H1 (cell line): ENCODE measurements around the gene OTUD4. TPM values are rescaled to one million over a fixed set of nuclear protein-coding genes. Genes with fewer than 3 reads are reported as not detected.

Experiments used
- CTCF ChIA-PET: fragments of 300-600 bp; sonication (Branson Sonifier 250); formaldehyde crosslinking; loops from one replicate; lab custom pipeline; 2021; ENCODE audit not compliant: partially characterized antibody; lab: Charles Lee
- POLR2A ChIA-PET: fragments of 300-600 bp; sonication (Branson Sonifier 250); formaldehyde crosslinking; loops from one replicate; lab custom pipeline; 2021; ENCODE audit warnings: inconsistent platforms; ENCODE audit not compliant: partially characterized antibody; lab: Charles Lee
- DNase-seq, 2 experiments: peaks; one replicate each; pipeline versions ENCODE4 v3.0.0 to v3.0.0-alpha.2; 2010 to 2022; ENCODE audit warnings: low spot score in 2 of 2, low read depth in 1 of 2, mixed read lengths in 1 of 2
- FAIRE-seq: peaks from 2 replicates; lab custom pipeline; 2011; peaks lifted over from hg19 to GRCh38; lab: Jason Lieb, UNC
- H2AFZ ChIP-seq: 2 replicates; pipeline ENCODE4 v1.8.1; 2012; ENCODE audit warnings: low read length, inconsistent platforms
- H2AK5ac ChIP-seq: 2 replicates; pipeline ENCODE4 v1.6.1; 2013; ENCODE audit warnings: low read depth, low read length
- H2BK120ac ChIP-seq: replicated peaks from 2 replicates; pipeline ENCODE3; 2013; ENCODE audit warnings: low read depth, low read length, inconsistent platforms
- H2BK12ac ChIP-seq: 2 replicates; pipeline ENCODE4 v1.6.1; 2013; ENCODE audit warnings: low read depth, low read length
- H2BK15ac ChIP-seq: 2 replicates; pipeline ENCODE4 v1.6.1; 2013; ENCODE audit warnings: low read length
- H2BK20ac ChIP-seq: 2 replicates; pipeline ENCODE4 v1.6.1; 2013; ENCODE audit warnings: low read length
- H2BK5ac ChIP-seq: 2 replicates; pipeline ENCODE4 v1.6.1; 2013; ENCODE audit warnings: low read depth, low read length
- H3K14ac ChIP-seq: 2 replicates; pipeline ENCODE4 v1.6.1; 2013; ENCODE audit warnings: inconsistent platforms; ENCODE audit not compliant: insufficient read length
- H3K18ac ChIP-seq: 2 replicates; pipeline ENCODE4 v1.6.1; 2013; ENCODE audit warnings: low read length; ENCODE audit errors: extremely low read depth
- H3K23ac ChIP-seq: 2 replicates; pipeline ENCODE4 v1.6.1; 2013; ENCODE audit warnings: inconsistent platforms; ENCODE audit not compliant: insufficient read length
- H3K23me2 ChIP-seq: 2 replicates; pipeline ENCODE4 v1.6.1; 2013; ENCODE audit warnings: low read depth, low read length
- H3K27ac ChIP-seq: 2 replicates; pipeline ENCODE4 v1.6.1; 2011; ENCODE audit warnings: low read depth, low read length, inconsistent platforms
- H3K27me3 ChIP-seq, 4 experiments: replicated peaks in 1 of 4; 1 replicate in 1 of 4; 2 replicates in 3 of 4; pipeline versions ENCODE4 v1.6.1 to v1.8.1; 2011 to 2013; ENCODE audit warnings: low read length in 3 of 4, mild to moderate bottlenecking in 3 of 4, inconsistent platforms in 2 of 4, mixed read lengths in 2 of 4, moderate library complexity in 1 of 4; ENCODE audit not compliant: control insufficient read depth in 3 of 4, insufficient read depth in 3 of 4; ENCODE audit errors: extremely low read depth in 1 of 4
- H3K36me3 ChIP-seq, 4 experiments: 2 replicates each; pipeline versions ENCODE4 v1.6.1 to v1.8.1; 2011 to 2013; ENCODE audit warnings: mild to moderate bottlenecking in 4 of 4, low read length in 3 of 4, moderate library complexity in 2 of 4, control low read depth in 1 of 4, inconsistent platforms in 1 of 4; ENCODE audit not compliant: insufficient read depth in 4 of 4, control insufficient read depth in 2 of 4
- H3K4ac ChIP-seq: replicated peaks from 2 replicates; pipeline ENCODE3; 2013; ENCODE audit warnings: low read length, low read depth, mixed read lengths, inconsistent platforms; ENCODE audit not compliant: insufficient read length
- H3K4me1 ChIP-seq, 4 experiments: replicated peaks in 1 of 4; 1 replicate in 1 of 4; 2 replicates in 3 of 4; pipeline versions ENCODE4 v1.6.1 to v1.8.1; 2011 to 2013; ENCODE audit warnings: low read length in 3 of 4, inconsistent platforms in 2 of 4, mixed read lengths in 1 of 4; ENCODE audit not compliant: insufficient read depth in 4 of 4, control insufficient read depth in 3 of 4
- H3K4me2 ChIP-seq, 2 experiments: 2 replicates each; pipeline versions ENCODE4 v1.6.1 to v1.8.1; 2011 to 2013; ENCODE audit warnings: low read depth in 2 of 2, low read length in 2 of 2, control low read depth in 1 of 2, inconsistent platforms in 1 of 2, mild to moderate bottlenecking in 1 of 2; ENCODE audit not compliant: insufficient read depth in 1 of 2
- H3K4me3 ChIP-seq, 4 experiments: fragments of 200-600, 300-600 bp in 1 of 4; sonication (generic), shearing (Covaris generic), sonication (Bioruptor Twin) in 1 of 4; 2 replicates each; pipeline versions ENCODE4 v1.5.1 to v1.8.1; 2011 to 2016; ENCODE audit warnings: low read length in 4 of 4, low read depth in 3 of 4, control low read depth in 2 of 4, inconsistent platforms in 2 of 4, mild to moderate bottlenecking in 2 of 4, mixed read lengths in 1 of 4, moderate library complexity in 1 of 4; ENCODE audit not compliant: insufficient read depth in 2 of 4; ENCODE audit errors: extremely low read depth in 1 of 4
- H3K56ac ChIP-seq: replicated peaks from 2 replicates; pipeline ENCODE3; 2013; ENCODE audit warnings: low read depth, mild to moderate bottlenecking, mixed read lengths, low read length, inconsistent platforms; ENCODE audit not compliant: insufficient read length
- H3K79me1 ChIP-seq: 2 replicates; pipeline ENCODE4 v1.6.1; 2013; ENCODE audit warnings: low read depth, low read length, control low read depth
- H3K79me2 ChIP-seq, 2 experiments: 2 replicates each; pipeline versions ENCODE4 v1.6.1 to v1.8.1; 2012 to 2013; ENCODE audit warnings: low read length in 2 of 2, mild to moderate bottlenecking in 2 of 2, inconsistent platforms in 1 of 2; ENCODE audit not compliant: insufficient read depth in 2 of 2, control insufficient read depth in 1 of 2
- H3K9ac ChIP-seq, 4 experiments: replicated peaks in 1 of 4; 1 replicate in 1 of 4; 2 replicates in 3 of 4; pipeline versions ENCODE4 v1.6.1 to v1.8.1; 2011 to 2013; ENCODE audit warnings: low read depth in 3 of 4, low read length in 3 of 4, control low read depth in 2 of 4, mild to moderate bottlenecking in 2 of 4, moderate library complexity in 2 of 4, inconsistent platforms in 1 of 4; ENCODE audit errors: extremely low read depth in 1 of 4
- H3K9me3 ChIP-seq, 2 experiments: 2 replicates each; pipeline versions ENCODE4 v1.6.1 to v1.8.1; 2012 to 2013; ENCODE audit warnings: mild to moderate bottlenecking in 2 of 2, moderate library complexity in 2 of 2, control low read depth in 1 of 2, inconsistent platforms in 1 of 2, low read depth in 1 of 2, low read length in 1 of 2, mixed read lengths in 1 of 2; ENCODE audit not compliant: insufficient read depth in 2 of 2
- H4K20me1 ChIP-seq, 2 experiments: replicated peaks in 1 of 2; 2 replicates each; pipeline versions ENCODE3 to v1.8.1; 2011 to 2013; ENCODE audit warnings: inconsistent platforms in 2 of 2, low read length in 2 of 2, mild to moderate bottlenecking in 1 of 2; ENCODE audit not compliant: insufficient read depth in 2 of 2, control insufficient read depth in 1 of 2
- H4K5ac ChIP-seq: 2 replicates; pipeline ENCODE4 v1.6.1; 2013; ENCODE audit warnings: low read length, low read depth, mixed read lengths, inconsistent platforms; ENCODE audit not compliant: insufficient read length
- H4K8ac ChIP-seq: 2 replicates; pipeline ENCODE4 v1.8.0; 2013; ENCODE audit warnings: mild to moderate bottlenecking, moderate library complexity, low read length, inconsistent platforms; ENCODE audit not compliant: insufficient read depth; ENCODE audit errors: extremely low read depth
- H4K91ac ChIP-seq: replicated peaks from 2 replicates; pipeline ENCODE3; 2013; ENCODE audit warnings: low read length, mixed read lengths, inconsistent platforms; ENCODE audit not compliant: insufficient read length
- ASH2L ChIP-seq: fragments of 200-600, 300-600 bp; sonication (generic); IDR thresholded peaks from one replicate; pipeline ENCODE4 v1.7.1; 2017; ENCODE audit warnings: low read length
- CBX5 ChIP-seq: fragments of 300-800, 300-1000 bp; sonication (generic); IDR thresholded peaks from 2 replicates; pipeline ENCODE4 v1.7.1; 2016; ENCODE audit warnings: antibody characterized with exemption, low read length, low read depth
- GTF2F1 ChIP-seq: IDR thresholded peaks from 2 replicates; pipeline ENCODE4 v1.6.1; 2012; ENCODE audit warnings: low read depth, low read length, improper control_type of control experiment, borderline replicate concordance
- JUN ChIP-seq: IDR thresholded peaks from 2 replicates; pipeline ENCODE4 v1.6.1; 2011; ENCODE audit warnings: low read depth, mild to moderate bottlenecking, improper control_type of control experiment, low read length
- KDM5A ChIP-seq: fragments of 200-600 bp; IDR thresholded peaks from 2 replicates; pipeline ENCODE4 v1.7.1; 2012; ENCODE audit warnings: mild to moderate bottlenecking, low read length, inconsistent platforms, mixed read lengths
- RNF2 ChIP-seq: fragments of 200-900, 300-1000 bp; sonication (generic); IDR thresholded peaks from 2 replicates; pipeline ENCODE4 v1.7.1; 2016; ENCODE audit warnings: borderline replicate concordance, low read depth, mild to moderate bottlenecking, antibody characterized with exemption, low read length; ENCODE audit not compliant: poor library complexity, severe bottlenecking; ENCODE audit errors: missing control alignments
- SIN3A ChIP-seq, 2 experiments: IDR thresholded peaks in 1 of 2; conservative IDR thresholded peaks in 1 of 2; 2 replicates each; pipeline ENCODE4 v1.6.1; 2011 to 2012; ENCODE audit warnings: low read length in 2 of 2, improper control_type of control experiment in 1 of 2, low read depth in 1 of 2, mild to moderate bottlenecking in 1 of 2
- SP2 ChIP-seq: IDR thresholded peaks from 2 replicates; pipeline ENCODE4 v1.6.1; 2012; ENCODE audit warnings: mild to moderate bottlenecking, low read length, inconsistent platforms
- TEAD4 ChIP-seq: IDR thresholded peaks from 2 replicates; pipeline ENCODE4 v1.6.1; 2012; ENCODE audit warnings: low read depth, low read length, inconsistent platforms, mixed read lengths
- USF2 ChIP-seq: IDR thresholded peaks from 2 replicates; pipeline ENCODE4 v1.6.1; 2011; ENCODE audit warnings: low read length, improper control_type of control experiment
- WGBS, 2 experiments: shearing (Covaris generic) in 1 of 2; methylation state at CpG; one replicate each; pipeline versions ENCODE4 v1.1.6 to v1.1.7; 2013 to 2015; ENCODE audit warnings: low lambda C conversion rate in 2 of 2, mixed read lengths in 2 of 2, inconsistent platforms in 1 of 2, low coverage in 1 of 2, missing lambda C conversion rate in 1 of 2; ENCODE audit not compliant: insufficient replicate concordance in 2 of 2, insufficient coverage in 1 of 2, insufficient read length in 1 of 2; ENCODE audit errors: extremely low coverage in 1 of 2, missing lambda C conversion rate in 1 of 2; 5-methylcytosine and 5-hydroxymethylcytosine counted together
- polyA plus RNA-seq, 7 experiments: library from polyadenylated mRNA; depleted of rRNA in 3 of 7; stranded (reverse) in 5 of 7; unstranded in 2 of 7; fragments of >200 nt in 5 of 7; fragments of 200-250 nt in 2 of 7; gene quantifications; 1 replicate in 5 of 7; 2 replicates in 1 of 7; 4 replicates in 1 of 7; pipeline versions ENCODE4 v1.2.1 to v1.2.3, GENCODE V29; 2011 to 2013; ENCODE audit warnings: missing spikeins in 2 of 7, mixed read lengths in 2 of 7
- total RNA-seq: library from RNA; stranded (reverse); fragmentation: NEBNext Ultra II Directional; extraction: Animal tissue kit (Norgen Biotek cat#: 25700); gene quantifications from 2 replicates; pipeline ENCODE4 v1.2.1, GENCODE V29; 2021

The OTUD4 gene
- total and polyA plus RNA-seq, 2 of the 8 experiments (the other 6 are each of a cell fraction or from before 2014, with no cell fraction given): 17.4 to 57.0 TPM

DNA sequence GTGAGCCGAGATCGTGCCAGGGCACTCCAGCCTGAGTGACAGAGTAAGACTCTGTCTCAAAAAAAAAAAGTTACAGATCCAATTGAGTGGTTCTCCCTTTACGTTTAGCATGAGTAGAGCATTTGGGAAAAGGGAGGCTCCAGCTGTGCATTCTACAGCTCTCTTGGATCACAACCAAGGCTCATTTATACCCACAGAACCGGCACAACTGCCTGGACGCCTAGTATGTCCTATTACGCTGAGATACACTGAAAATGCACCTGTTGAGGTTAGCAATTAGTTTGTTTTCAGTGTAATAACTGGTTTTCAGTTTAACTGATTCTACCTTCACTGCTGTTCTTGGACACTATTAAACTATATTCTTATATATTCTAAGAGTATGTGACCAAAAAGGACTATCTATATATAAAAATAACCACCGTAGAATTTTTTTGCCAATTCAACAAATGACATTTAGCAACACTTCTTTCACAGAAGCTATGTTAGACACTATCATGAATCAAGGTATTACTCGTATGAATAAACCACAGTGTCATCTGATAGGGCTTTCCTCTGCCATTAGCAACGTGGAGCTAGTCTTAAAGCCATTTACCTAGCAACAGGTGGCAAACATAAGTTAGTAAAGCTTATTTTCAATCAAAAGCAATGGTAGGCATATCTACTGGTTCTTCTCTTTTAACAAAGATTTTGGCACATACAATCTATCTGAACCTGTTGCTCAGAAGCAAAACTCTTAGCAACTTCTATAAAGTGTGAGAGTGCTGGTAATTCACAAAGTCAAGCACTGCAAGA, 3.6 kb downstream of the OTUD4 start:
- no peak overlapping the region for H2BK12ac ChIP-seq
- no peak overlapping the region; a peak in 1 of 4 replicates for H3K4me2 ChIP-seq
- no peak overlapping the region for H3K14ac ChIP-seq
- H2BK5ac ChIP-seq: no peak overlapping the region
- CTCF ChIA-PET: interaction anchor here (0.6 to 1.8 kb wide), 6 partner anchors 12 to 1511 kb away, joined by 3 to 5 read pairs (median 4); no protein-coding TSS in a partner anchor
- H3K27ac ChIP-seq: no peak overlapping the region
- H3K4ac ChIP-seq: no peak overlapping the region
- no peak for DNase-seq
- H3K4me1 ChIP-seq: peaks cover 0 to 3% (median 1%) of the 10 kb centered on the region in 4 experiments; a peak in 4 of 7 replicates
- H2BK15ac ChIP-seq: no peak overlapping the region; the same call in 1 of the 2 replicates
- H2AFZ ChIP-seq: no peak overlapping the region
- no peak overlapping the region for H2BK20ac ChIP-seq
- H3K9me3 ChIP-seq: no peaks in the 10 kb centered on the region
- no peak overlapping the region for H3K9ac ChIP-seq
- peaks cover 0 to 17% (median 3%) of the 10 kb centered on the region in 4 experiments; a peak in 2 of 8 replicates for H3K36me3 ChIP-seq
- H3K27me3 ChIP-seq: no peaks in the 10 kb centered on the region
- peaks cover 2% of the 10 kb centered on the region; the same call in 1 of the 2 replicates for H3K79me1 ChIP-seq
- no peak for FAIRE-seq
- peaks cover 12% of the 10 kb centered on the region for H3K23me2 ChIP-seq
- H3K23ac ChIP-seq: no peak overlapping the region
- no peak overlapping the region for H2AK5ac ChIP-seq
- 85% methylated on average over 9 of the region's 9 CpGs; no CpG with 5 or more reads in 1 of the 2 experiments for WGBS, 2 experiments
- H4K91ac ChIP-seq: no peak overlapping the region
- H3K18ac ChIP-seq: no peak overlapping the region
- H4K20me1 ChIP-seq: peaks cover 4 to 8% of the 10 kb centered on the region in 2 experiments
- POLR2A ChIA-PET: interaction anchor here (1.6 to 1.7 kb wide), 2 partner anchors 13 to 78 kb away, joined by 3 to 10 read pairs; partner anchors contain the start of genes ABCE1 and ANAPC10
- H2BK120ac ChIP-seq: no peak overlapping the region
- H4K5ac ChIP-seq: no peak overlapping the region
- H4K8ac ChIP-seq: no peak overlapping the region
- H3K4me3 ChIP-seq: 0 out of 8 replicates have a peak overlapping the region, but pooled peaks of 1 of the 4 experiments have one; percentile 82
- H3K79me2 ChIP-seq: peaks cover 17 to 75% of the 10 kb centered on the region in 2 experiments
- no peak overlapping the region for H3K56ac ChIP-seq
- no peak for TF ChIP-seq RNF2
- no peak for TF ChIP-seq JUN
- TF ChIP-seq USF2: no peak
- no peak for TF ChIP-seq KDM5A
- TF ChIP-seq SP2: no peak
- TF ChIP-seq TEAD4: no peak
- no peak for TF ChIP-seq CBX5
- no peak for TF ChIP-seq SIN3A (conservative IDR thresholded peaks at IDR 0.05 in 1 of 2, IDR thresholded peaks at IDR 0.05 in 1 of 2; ENCODE audit: low read depth in 1 of 2, low read length in 2 of 2)
- no peak for TF ChIP-seq ASH2L
- TF ChIP-seq GTF2F1: no peak
